Neural cell (in vitro differentiated cells): ENCODE results near the gene SELENOW.

ENCODE experiments used
- EP300 ChIP-seq: fragments of 450-650 bp; conservative IDR thresholded peaks from 2 replicates; pipeline ENCODE4 v1.6.1; 2014; ENCODE audit warnings: antibody characterized with exemption, mild to moderate bottlenecking, moderate library complexity; ENCODE audit not compliant: poor library complexity, severe bottlenecking
- EZH2 ChIP-seq: fragments of 200-600, 300-800 bp; shearing (Covaris generic), sonication (generic); IDR thresholded peaks from 2 replicates; pipeline ENCODE4 v1.6.1; 2014; ENCODE audit warnings: antibody characterized with exemption, low read length, borderline replicate concordance, mild to moderate bottlenecking; ENCODE audit not compliant: insufficient read depth, poor library complexity, severe bottlenecking
- POLR2AphosphoS5 ChIP-seq: IDR thresholded peaks from 2 replicates; pipeline ENCODE4 v1.6.1; 2012
- SMC3 ChIP-seq: fragments of 450-650 bp; conservative IDR thresholded peaks from 2 replicates; pipeline ENCODE4 v1.6.1; 2014; ENCODE audit warnings: antibody characterized with exemption, mild to moderate bottlenecking, moderate library complexity; ENCODE audit not compliant: poor library complexity
- TF ChIP-seq, protein P1 (sequence below): fragments of 450-650 bp; IDR thresholded peaks from 2 replicates; pipeline ENCODE4 v1.5.1; 2014; ENCODE audit warnings: antibody characterized with exemption, mild to moderate bottlenecking, moderate library complexity; ENCODE audit not compliant: poor library complexity, severe bottlenecking
- TF ChIP-seq, protein P2 (sequence below): IDR thresholded peaks from 2 replicates; pipeline ENCODE4 v1.6.1; 2012; ENCODE audit warnings: borderline replicate concordance

DNA sequence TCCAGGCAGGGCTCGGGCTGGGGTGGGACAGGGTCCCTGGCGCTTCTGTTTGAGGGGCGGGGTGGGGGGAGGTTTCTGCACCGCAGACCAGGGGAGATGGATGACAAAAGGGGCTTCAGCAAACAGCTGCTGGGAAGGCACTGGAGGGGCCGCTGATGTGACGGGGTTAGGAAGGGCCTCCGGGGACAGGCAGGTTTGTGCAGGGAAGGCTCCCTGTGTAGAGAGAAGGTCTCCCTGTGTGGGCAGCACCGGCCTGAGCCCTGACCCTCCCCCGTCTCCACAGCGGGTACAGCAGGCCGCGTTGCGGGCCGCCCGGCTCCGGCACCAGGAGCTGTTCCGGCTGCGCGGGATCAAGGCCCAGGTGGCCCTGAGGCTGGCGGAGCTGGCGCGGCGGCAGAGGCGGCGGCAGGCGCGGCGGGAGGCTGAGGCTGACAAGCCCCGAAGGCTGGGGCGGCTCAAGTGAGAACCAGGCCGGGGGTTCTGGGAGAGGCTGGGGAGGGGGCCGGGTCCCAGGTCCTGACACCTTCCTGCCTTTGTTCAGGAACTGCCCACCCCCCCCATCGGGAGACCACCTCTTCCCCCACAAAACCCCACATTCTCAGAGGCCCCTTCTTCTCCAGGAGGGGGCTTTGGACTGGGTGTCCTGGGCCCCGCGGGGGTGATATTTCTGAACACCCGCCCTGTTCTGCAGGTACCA lies 23.3 kb upstream of the SELENOW start:
- TF ChIP-seq POLR2AphosphoS5: no peak
- TF ChIP-seq, protein P1, sequence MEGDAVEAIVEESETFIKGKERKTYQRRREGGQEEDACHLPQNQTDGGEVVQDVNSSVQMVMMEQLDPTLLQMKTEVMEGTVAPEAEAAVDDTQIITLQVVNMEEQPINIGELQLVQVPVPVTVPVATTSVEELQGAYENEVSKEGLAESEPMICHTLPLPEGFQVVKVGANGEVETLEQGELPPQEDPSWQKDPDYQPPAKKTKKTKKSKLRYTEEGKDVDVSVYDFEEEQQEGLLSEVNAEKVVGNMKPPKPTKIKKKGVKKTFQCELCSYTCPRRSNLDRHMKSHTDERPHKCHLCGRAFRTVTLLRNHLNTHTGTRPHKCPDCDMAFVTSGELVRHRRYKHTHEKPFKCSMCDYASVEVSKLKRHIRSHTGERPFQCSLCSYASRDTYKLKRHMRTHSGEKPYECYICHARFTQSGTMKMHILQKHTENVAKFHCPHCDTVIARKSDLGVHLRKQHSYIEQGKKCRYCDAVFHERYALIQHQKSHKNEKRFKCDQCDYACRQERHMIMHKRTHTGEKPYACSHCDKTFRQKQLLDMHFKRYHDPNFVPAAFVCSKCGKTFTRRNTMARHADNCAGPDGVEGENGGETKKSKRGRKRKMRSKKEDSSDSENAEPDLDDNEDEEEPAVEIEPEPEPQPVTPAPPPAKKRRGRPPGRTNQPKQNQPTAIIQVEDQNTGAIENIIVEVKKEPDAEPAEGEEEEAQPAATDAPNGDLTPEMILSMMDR: no peak
- TF ChIP-seq, protein P2, sequence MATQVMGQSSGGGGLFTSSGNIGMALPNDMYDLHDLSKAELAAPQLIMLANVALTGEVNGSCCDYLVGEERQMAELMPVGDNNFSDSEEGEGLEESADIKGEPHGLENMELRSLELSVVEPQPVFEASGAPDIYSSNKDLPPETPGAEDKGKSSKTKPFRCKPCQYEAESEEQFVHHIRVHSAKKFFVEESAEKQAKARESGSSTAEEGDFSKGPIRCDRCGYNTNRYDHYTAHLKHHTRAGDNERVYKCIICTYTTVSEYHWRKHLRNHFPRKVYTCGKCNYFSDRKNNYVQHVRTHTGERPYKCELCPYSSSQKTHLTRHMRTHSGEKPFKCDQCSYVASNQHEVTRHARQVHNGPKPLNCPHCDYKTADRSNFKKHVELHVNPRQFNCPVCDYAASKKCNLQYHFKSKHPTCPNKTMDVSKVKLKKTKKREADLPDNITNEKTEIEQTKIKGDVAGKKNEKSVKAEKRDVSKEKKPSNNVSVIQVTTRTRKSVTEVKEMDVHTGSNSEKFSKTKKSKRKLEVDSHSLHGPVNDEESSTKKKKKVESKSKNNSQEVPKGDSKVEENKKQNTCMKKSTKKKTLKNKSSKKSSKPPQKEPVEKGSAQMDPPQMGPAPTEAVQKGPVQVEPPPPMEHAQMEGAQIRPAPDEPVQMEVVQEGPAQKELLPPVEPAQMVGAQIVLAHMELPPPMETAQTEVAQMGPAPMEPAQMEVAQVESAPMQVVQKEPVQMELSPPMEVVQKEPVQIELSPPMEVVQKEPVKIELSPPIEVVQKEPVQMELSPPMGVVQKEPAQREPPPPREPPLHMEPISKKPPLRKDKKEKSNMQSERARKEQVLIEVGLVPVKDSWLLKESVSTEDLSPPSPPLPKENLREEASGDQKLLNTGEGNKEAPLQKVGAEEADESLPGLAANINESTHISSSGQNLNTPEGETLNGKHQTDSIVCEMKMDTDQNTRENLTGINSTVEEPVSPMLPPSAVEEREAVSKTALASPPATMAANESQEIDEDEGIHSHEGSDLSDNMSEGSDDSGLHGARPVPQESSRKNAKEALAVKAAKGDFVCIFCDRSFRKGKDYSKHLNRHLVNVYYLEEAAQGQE: no peak
- TF ChIP-seq EZH2: no peak
- TF ChIP-seq EP300: no peak
- no peak for TF ChIP-seq SMC3
